HEK293T (cell line): ENCODE results near the gene PTPRD.

Experiments
- CTCF ChIA-PET: fragments of 350-600 bp; formaldehyde crosslinking; extraction: SDS; loops from one replicate; lab custom pipeline; 2021; ENCODE audit warnings: antibody characterized with exemption, inconsistent platforms; lab: Yijun Ruan, JAX
- POLR2A ChIA-PET: fragments of 350-600 bp; formaldehyde crosslinking; extraction: SDS; loops from one replicate; lab custom pipeline; 2020; ENCODE audit warnings: antibody characterized with exemption, inconsistent platforms; lab: Yijun Ruan, JAX
- DNase-seq: peaks from one replicate; pipeline ENCODE4 v3.0.0; 2012; ENCODE audit warnings: mixed read lengths; ENCODE audit errors: extremely low spot score
- ARNT ChIP-seq: fragments of 450-650 bp; IDR thresholded peaks from 2 replicates; pipeline ENCODE4 v1.6.1; 2017; ENCODE audit warnings: mild to moderate bottlenecking
- BHLHE40 ChIP-seq: fragments of 450-650 bp; IDR thresholded peaks from 2 replicates; pipeline ENCODE4 v1.6.1; 2016; ENCODE audit warnings: mild to moderate bottlenecking, moderate library complexity, borderline replicate concordance
- CTBP1 ChIP-seq: fragments of 450-650 bp; IDR thresholded peaks from 2 replicates; pipeline ENCODE4 v1.6.1; 2016; ENCODE audit warnings: borderline replicate concordance
- ELF4 ChIP-seq: fragments of 450-650 bp; IDR thresholded peaks from 2 replicates; pipeline ENCODE4 v1.6.1; 2017; ENCODE audit warnings: antibody characterized with exemption
- FOXA1 ChIP-seq: fragments of 450-650 bp; IDR thresholded peaks from 2 replicates; pipeline ENCODE4 v1.6.1; 2016; ENCODE audit warnings: mild to moderate bottlenecking
- FOXK2 ChIP-seq: fragments of 450-650 bp; IDR thresholded peaks from 2 replicates; pipeline ENCODE4 v1.6.1; 2016; ENCODE audit warnings: mild to moderate bottlenecking
- FOXM1 ChIP-seq: fragments of 450-650 bp; IDR thresholded peaks from 2 replicates; pipeline ENCODE4 v1.6.1; 2017; ENCODE audit warnings: mild to moderate bottlenecking, borderline replicate concordance
- HDGF ChIP-seq: fragments of 450-650 bp; IDR thresholded peaks from 2 replicates; pipeline ENCODE4 v1.6.1; 2017; ENCODE audit warnings: antibody characterized with exemption, borderline replicate concordance
- L3MBTL2 ChIP-seq: fragments of 450-650 bp; conservative IDR thresholded peaks from 2 replicates; pipeline ENCODE4 v1.6.1; 2016; ENCODE audit warnings: mild to moderate bottlenecking
- LEF1 ChIP-seq: fragments of 450-650 bp; IDR thresholded peaks from 2 replicates; pipeline ENCODE4 v1.6.1; 2017; ENCODE audit warnings: mild to moderate bottlenecking, borderline replicate concordance
- NFRKB ChIP-seq: fragments of 450-650 bp; IDR thresholded peaks from 2 replicates; pipeline ENCODE4 v1.6.1; 2016; ENCODE audit warnings: mild to moderate bottlenecking, moderate library complexity
- PKNOX1 ChIP-seq: fragments of 450-650 bp; IDR thresholded peaks from 2 replicates; pipeline ENCODE4 v1.6.1; 2016
- SP1 ChIP-seq: fragments of 450-650 bp; IDR thresholded peaks from 2 replicates; pipeline ENCODE4 v1.6.1; 2017
- SUZ12 ChIP-seq: fragments of 450-650 bp; IDR thresholded peaks from 2 replicates; pipeline ENCODE4 v1.6.1; 2016; ENCODE audit warnings: mild to moderate bottlenecking
- TARDBP ChIP-seq: fragments of 450-650 bp; IDR thresholded peaks from 2 replicates; pipeline ENCODE4 v1.6.1; 2016
- ZNF384 ChIP-seq: fragments of 450-650 bp; IDR thresholded peaks from 2 replicates; pipeline ENCODE4 v1.6.1; 2016

PTPRD gene

DNA sequence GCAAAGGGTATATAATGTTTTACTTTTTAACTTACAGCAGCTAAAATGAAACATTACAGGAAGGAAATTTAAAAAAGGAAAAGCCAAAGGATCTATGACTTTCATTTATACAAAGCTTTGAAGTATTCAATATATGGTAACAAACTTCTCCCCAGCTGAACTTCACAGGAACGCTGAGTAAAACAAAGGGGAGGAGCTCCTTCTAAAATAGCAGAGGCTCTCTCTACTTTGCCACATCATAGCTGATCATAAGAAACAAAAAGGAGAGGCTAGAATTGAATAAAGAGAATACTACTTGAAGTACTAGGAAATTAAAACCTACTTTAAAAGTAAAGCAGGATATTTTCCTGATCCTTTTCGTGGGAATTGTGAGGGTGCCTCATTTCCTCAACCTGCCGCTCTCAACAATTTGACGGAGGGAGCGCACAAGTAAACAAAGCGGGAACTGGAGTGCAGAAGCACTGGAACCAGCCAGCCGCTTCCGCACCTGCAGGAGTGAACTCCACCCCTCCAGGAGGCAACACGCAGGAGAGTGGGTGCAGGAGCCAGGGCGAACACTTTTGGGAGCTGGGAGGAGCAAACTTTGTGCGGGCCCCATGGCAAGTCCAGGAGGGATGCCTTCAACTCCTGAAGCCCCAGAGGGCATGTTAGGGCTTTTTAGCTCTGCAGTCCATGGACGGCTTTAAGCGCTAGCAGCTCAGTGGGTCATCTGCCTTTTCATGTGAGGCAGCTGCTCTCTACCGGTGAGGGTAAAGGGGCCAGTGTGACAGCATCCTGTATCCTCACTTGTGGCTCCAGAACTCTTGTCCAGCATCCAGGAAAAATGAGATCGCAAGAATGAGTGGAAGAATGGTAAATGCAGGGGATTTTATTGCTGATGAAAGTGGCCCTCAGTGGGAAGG lies 757.4 kb downstream of the PTPRD start:
- ChIA-PET CTCF (no interaction called here), POLR2A (no interaction called here)
- no peak for DNase-seq
- TF ChIP-seq CTBP1, result no peak
- TF ChIP-seq LEF1, result no peak
- no peak for TF ChIP-seq NFRKB
- no peak for TF ChIP-seq ELF4

GRCh38 chr9:9847750-9848149 lies 765.1 kb downstream of the PTPRD start:
- POLR2A ChIA-PET, result no interaction called here
- TF ChIP-seq SP1 (no peak), NFRKB (no peak), BHLHE40 (no peak), PKNOX1 (no peak), CTBP1 (no peak)
- CTCF ChIA-PET, result interaction anchor here (1.3 kb wide), 1 partner anchor 95 kb away, joined by 4 read pairs; no protein-coding TSS in a partner anchor

GRCh38 chr9:9846557-9846956 lies 766.2 kb downstream of the PTPRD start:
- DNase-seq, result no peak
- CTCF ChIA-PET, result interaction anchor here (0.7 kb wide), 1 partner anchor 16 kb away, joined by 3 read pairs; no protein-coding TSS in a partner anchor
- TF ChIP-seq LEF1, result no peak
- TF ChIP-seq CTBP1, result no peak
- POLR2A ChIA-PET, result no interaction called here

More at GRCh38 chr9:9847750-9848149, 765.1 kb downstream of the PTPRD start:
- DNase-seq, result no peak

DNA sequence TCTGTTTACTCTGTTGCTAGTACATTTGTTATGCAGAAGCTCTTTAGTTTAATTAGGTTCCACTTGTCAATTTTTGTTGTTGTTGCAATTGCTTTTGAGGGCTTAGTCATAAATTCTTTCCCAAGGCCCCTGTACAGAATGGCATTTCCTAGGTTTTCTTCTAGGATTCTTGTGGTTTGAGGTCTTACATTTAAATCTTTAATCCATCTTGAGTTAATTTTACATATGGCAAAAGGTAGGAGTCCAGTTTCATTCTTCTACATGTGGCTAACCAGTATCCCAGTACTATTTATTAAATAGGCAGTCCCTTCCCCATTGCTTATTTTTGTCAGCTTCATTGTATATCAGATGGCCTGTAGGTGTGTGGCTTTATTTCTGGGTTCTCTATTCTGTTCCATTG lies 792.4 kb downstream of the PTPRD start:
- POLR2A ChIA-PET, result no interaction called here
- TF ChIP-seq CTBP1 (no peak), FOXA1 (no peak), ARNT (no peak)
- CTCF ChIA-PET, result no interaction called here
- no peak for DNase-seq

- POLR2A ChIA-PET, result no interaction called here
- CTCF ChIA-PET, result no interaction called here
- TF ChIP-seq FOXM1 (no peak), SP1 (no peak), FOXK2 (no peak), ELF4 (no peak), ARNT (no peak), L3MBTL2 (no peak), ZNF384 (no peak), SUZ12 (no peak), PKNOX1 (no peak), TARDBP (no peak), HDGF (no peak), CTBP1 (no peak), NFRKB (no peak), BHLHE40 (no peak), LEF1 (no peak), FOXA1 (no peak)
- no peak for DNase-seq
Measured at GRCh38 chr9:9819886-9820285, 792.9 kb downstream of the PTPRD start.

- TF ChIP-seq L3MBTL2, result no peak
- TF ChIP-seq LEF1, result no peak
- no peak for TF ChIP-seq ZNF384
- no peak for TF ChIP-seq TARDBP
- no peak for TF ChIP-seq FOXK2
- TF ChIP-seq SP1, result no peak
- no peak for TF ChIP-seq NFRKB
- no peak for TF ChIP-seq ELF4
- CTCF ChIA-PET, result no interaction called here
- no peak for DNase-seq
- POLR2A ChIA-PET, result no interaction called here
Measured at GRCh38 chr9:9817176-9817575, 795.6 kb downstream of the PTPRD start.

DNA sequence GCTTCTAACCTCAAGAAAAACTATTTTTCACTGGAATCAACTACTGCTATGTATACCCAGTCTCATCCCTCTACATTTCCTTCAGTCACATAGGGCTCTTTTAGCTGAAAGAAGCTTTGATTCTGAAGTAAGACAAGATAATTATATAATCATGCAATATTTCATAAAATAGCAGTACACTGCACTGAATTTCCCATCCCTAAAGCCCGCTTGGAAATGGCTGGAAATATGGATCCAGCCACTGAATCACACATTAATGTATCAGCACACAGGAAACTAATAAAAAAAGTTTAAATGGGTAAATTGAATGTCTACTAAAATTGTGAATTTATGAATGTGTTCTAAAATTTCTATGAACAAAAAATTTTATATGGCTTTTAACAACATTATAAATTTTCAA lies 808.7 kb downstream of the PTPRD start:
- CTCF ChIA-PET, result no interaction called here
- TF ChIP-seq FOXM1 (no peak), NFRKB (no peak), FOXA1 (no peak), CTBP1 (no peak), L3MBTL2 (no peak), SUZ12 (no peak), PKNOX1 (no peak), ELF4 (no peak), ZNF384 (no peak), LEF1 (no peak), HDGF (no peak), TARDBP (no peak)
- DNase-seq, result no peak
- POLR2A ChIA-PET, result no interaction called here
